GM12878 (cell line): ENCODE data around the gene COL28A1. TPM values are rescaled to one million over a fixed set of nuclear protein-coding genes. Genes with fewer than 3 reads are reported as not detected.

ENCODE experiments used
- ATAC-seq: fragments of 200-7000 bp; cut with Tn5 transposase; 3 replicates; pipeline ENCODE4 v1.9.1; 2020; ENCODE audit warnings: mild to moderate bottlenecking, moderate library complexity
- BruUV-seq: library from RNA; stranded (reverse); fragments of 400-500 nt; replicated peaks from 2 replicates; lab custom pipeline; 2021; lab: Mats Ljungman, UMichigan
- CTCF ChIA-PET: fragments of 300-600 bp; sonication (Branson Sonifier 250); formaldehyde crosslinking; extraction: SDS; loops from one replicate; lab custom pipeline; 2021; ENCODE audit warnings: inconsistent platforms; lab: Yijun Ruan, JAX
- POLR2A ChIA-PET: fragments of 350-600 bp; formaldehyde crosslinking; extraction: SDS; loops from one replicate; lab custom pipeline; 2021; ENCODE audit warnings: inconsistent platforms; lab: Charles Lee
- RAD21 ChIA-PET: fragments of 300-600 bp; sonication (Branson Sonifier 250); formaldehyde crosslinking; loops from one replicate; lab custom pipeline; 2023; ENCODE audit warnings: antibody characterized with exemption; ENCODE audit not compliant: unreplicated experiment; lab: Charles Lee
- SMC1A ChIA-PET: fragments of 300-600 bp; sonication (Branson Sonifier 250); formaldehyde crosslinking; loops from one replicate; lab custom pipeline; 2023; ENCODE audit not compliant: unreplicated experiment, uncharacterized antibody; lab: Charles Lee
- DNase-seq: peaks from one replicate; pipeline ENCODE4 v3.0.0-alpha.2; 2011; ENCODE audit warnings: low read depth, low spot score
- FAIRE-seq: peaks from 3 replicates; lab custom pipeline; 2011; peaks lifted over from hg19 to GRCh38; lab: Jason Lieb, UNC
- H2AFZ ChIP-seq: 2 replicates; pipeline ENCODE4 v1.6.0; 2011; ENCODE audit warnings: low read depth, low read length, control low read depth; ENCODE audit not compliant: control insufficient read depth
- H3K27ac ChIP-seq: 2 replicates; pipeline ENCODE4 v1.5.1; 2011; ENCODE audit warnings: control low read depth; ENCODE audit not compliant: control insufficient read depth, insufficient read depth
- H3K27me3 ChIP-seq, 2 experiments: replicated peaks in 1 of 2; 2 replicates each; pipeline versions ENCODE4 v1.6.0 to v1.6.1; 2011; ENCODE audit warnings: low read length in 1 of 2; ENCODE audit not compliant: control insufficient read depth in 2 of 2, insufficient read depth in 2 of 2
- H3K36me3 ChIP-seq, 2 experiments: 2 replicates each; pipeline ENCODE4 v1.5.1; 2011; ENCODE audit warnings: low read length in 1 of 2; ENCODE audit not compliant: control insufficient read depth in 2 of 2, insufficient read depth in 2 of 2
- H3K4me1 ChIP-seq: 2 replicates; pipeline ENCODE4 v1.6.1; 2011; ENCODE audit warnings: mild to moderate bottlenecking, low read length, moderate library complexity, mixed read lengths; ENCODE audit not compliant: control insufficient read depth, insufficient read depth
- H3K4me2 ChIP-seq: 2 replicates; pipeline ENCODE4 v1.6.0; 2011; ENCODE audit warnings: control low read depth; ENCODE audit not compliant: control insufficient read depth, insufficient read depth
- H3K4me3 ChIP-seq: fragments of 200-600 bp; sonication (generic); 2 replicates; pipeline ENCODE4 v1.5.1; 2016
- H3K79me2 ChIP-seq: 2 replicates; pipeline ENCODE4 v1.6.0; 2011; ENCODE audit warnings: low read length; ENCODE audit not compliant: control insufficient read depth, insufficient read depth
- H3K9ac ChIP-seq: 2 replicates; pipeline ENCODE4 v1.8.0; 2011; ENCODE audit warnings: low read length, control low read depth, mixed read lengths; ENCODE audit not compliant: control insufficient read depth, insufficient read depth
- H3K9me3 ChIP-seq: replicated peaks from 3 replicates; pipeline ENCODE4 v1.5.1; 2011; ENCODE audit warnings: mild to moderate bottlenecking, low read length; ENCODE audit not compliant: control insufficient read depth, insufficient read depth
- H4K20me1 ChIP-seq: 2 replicates; pipeline ENCODE4 v1.6.0; 2011; ENCODE audit not compliant: control insufficient read depth, insufficient read depth
- BCL3 ChIP-seq: IDR thresholded peaks from 2 replicates; pipeline ENCODE4 v1.6.1; 2011; ENCODE audit warnings: borderline replicate concordance, low read depth, mild to moderate bottlenecking, moderate library complexity, low read length; ENCODE audit not compliant: insufficient read depth, poor library complexity, severe bottlenecking
- CBX5 ChIP-seq: sonication (generic); IDR thresholded peaks from 2 replicates; pipeline ENCODE4 v1.6.1; 2016; ENCODE audit warnings: low read depth, moderate library complexity, mild to moderate bottlenecking, inconsistent platforms
- ELK1 ChIP-seq: IDR thresholded peaks from 2 replicates; pipeline ENCODE4 v1.6.1; 2012; ENCODE audit warnings: low read depth, low read length, improper control_type of control experiment
- HDGF ChIP-seq: fragments of 450-650 bp; IDR thresholded peaks from 2 replicates; pipeline ENCODE4 v1.6.1; 2016; ENCODE audit warnings: antibody characterized with exemption
- IKZF2 ChIP-seq, 2 experiments: fragments of 450-650 bp; IDR thresholded peaks; 2 replicates each; pipeline ENCODE4 v1.6.1; 2017; ENCODE audit warnings: mild to moderate bottlenecking in 2 of 2, moderate library complexity in 2 of 2
- IRF3 ChIP-seq: fragments of 450-650 bp; IDR thresholded peaks from 2 replicates; pipeline ENCODE4 v1.6.1; 2014; ENCODE audit warnings: mild to moderate bottlenecking
- IRF4 ChIP-seq: IDR thresholded peaks from 2 replicates; pipeline ENCODE4 v1.6.1; 2011; ENCODE audit warnings: low read depth, low read length
- JUNB ChIP-seq: IDR thresholded peaks from 2 replicates; pipeline ENCODE4 v1.6.1; 2016; ENCODE audit warnings: antibody characterized with exemption, mild to moderate bottlenecking
- NFIC ChIP-seq: IDR thresholded peaks from 2 replicates; pipeline ENCODE4 v1.6.1; 2012; ENCODE audit warnings: low read depth, mild to moderate bottlenecking, inconsistent platforms, low read length, moderate library complexity
- NFYA ChIP-seq: IDR thresholded peaks from 2 replicates; pipeline ENCODE4 v1.6.1; 2011; ENCODE audit warnings: low read depth, mild to moderate bottlenecking, low read length, improper control_type of control experiment, borderline replicate concordance
- NR2C2 ChIP-seq: IDR thresholded peaks from 2 replicates; pipeline ENCODE4 v1.6.1; 2011; ENCODE audit warnings: borderline replicate concordance, low read depth; ENCODE audit not compliant: control insufficient read depth, insufficient read length
- POLR2AphosphoS5 ChIP-seq: IDR thresholded peaks from 2 replicates; pipeline ENCODE4 v1.6.1; 2011; ENCODE audit warnings: mild to moderate bottlenecking, low read length, inconsistent platforms
- RAD51 ChIP-seq: fragments of 450-650 bp; IDR thresholded peaks from 2 replicates; pipeline ENCODE4 v1.6.1; 2016; ENCODE audit warnings: moderate library complexity, mild to moderate bottlenecking, inconsistent platforms
- RCOR1 ChIP-seq: conservative IDR thresholded peaks from 2 replicates; pipeline ENCODE4 v1.6.1; 2012; ENCODE audit warnings: low read depth, low read length, improper control_type of control experiment
- RFX5 ChIP-seq: IDR thresholded peaks from 2 replicates; pipeline ENCODE4 v1.6.1; 2011; ENCODE audit warnings: low read depth, low read length, improper control_type of control experiment
- SUZ12 ChIP-seq: fragments of 200-600 bp; sonication (generic); IDR thresholded peaks from one replicate; pipeline ENCODE4 v1.6.1; 2018; ENCODE audit warnings: antibody characterized with exemption, mild to moderate bottlenecking; ENCODE audit not compliant: unreplicated experiment
- YBX1 ChIP-seq: fragments of 450-650 bp; IDR thresholded peaks from 2 replicates; pipeline ENCODE4 v1.6.1; 2016; ENCODE audit warnings: antibody characterized with exemption
- YY1 ChIP-seq: IDR thresholded peaks from 2 replicates; pipeline ENCODE4 v1.6.1; 2011; ENCODE audit warnings: low read depth, mild to moderate bottlenecking, low read length
- ZBED1 ChIP-seq: IDR thresholded peaks from 2 replicates; pipeline ENCODE4 v1.6.1; 2016; ENCODE audit warnings: borderline replicate concordance
- WGBS: methylation state at CpG from one replicate; pipeline ENCODE4 v1.1.6; 2016; ENCODE audit warnings: low lambda C conversion rate; ENCODE audit not compliant: insufficient replicate concordance, insufficient coverage; ENCODE audit errors: missing lambda C conversion rate; 5-methylcytosine and 5-hydroxymethylcytosine counted together
- in situ Hi-C: fragments of 300-500 bp; cut with MboI; formaldehyde crosslinking; loops from 9 replicates; pipeline ENCODE4 v1.14.3; 2018; ENCODE audit warnings: mixed read lengths
- intact Hi-C: fragments of 100-400 bp; cut with micrococcal nuclease; formaldehyde crosslinking; loops from one replicate; pipeline ENCODE4 v1.14.2; 2022; ENCODE audit not compliant: unreplicated experiment
- polyA plus RNA-seq, 11 experiments: library from polyadenylated mRNA; depleted of rRNA in 4 of 11; unstranded in 6 of 11; stranded (reverse) in 5 of 11; fragments of >200 nt; fragmentation: Nextera tagmentation in 4 of 11; fragmentation: Illumina TruSeq in 1 of 11; extraction: Ambion mirVana in 4 of 11; extraction: Trizol in 1 of 11; gene quantifications; 1 replicate in 1 of 11; 2 replicates in 10 of 11; pipeline versions ENCODE4 v1.2.1 to v1.2.3, GENCODE V29; 2011 to 2016; ENCODE audit warnings: inconsistent platforms in 2 of 11, missing spikeins in 2 of 11, low read depth in 1 of 11
- total RNA-seq, 4 experiments: library from RNA; depleted of rRNA in 3 of 4; stranded (reverse); fragments of >200 nt in 3 of 4; fragmentation: Illumina TruSeq in 1 of 4; extraction: Trizol in 1 of 4; gene quantifications; 2 replicates each; pipeline versions ENCODE4 v1.2.1 to v1.2.3, GENCODE V29; 2013 to 2021

The COL28A1 gene
- total and polyA plus RNA-seq, 10 of the 15 experiments (the other 5 are each of a cell fraction or from before 2014, with no cell fraction given) = 0.05 to 0.22 TPM; not detected in 8

GRCh38 chr7:7566651-7567611, 31.3 kb upstream of the COL28A1 start, which contains the start of gene MIOS:
Gene MIOS (plus strand): TSS chr7:7566884. CDS start chr7:7572476, 5,592 bp downstream.
- no peaks in the 10 kb centered on the region for H3K36me3 ChIP-seq
- peak within 1 kb of the TSS; percentile 99 for H3K27ac ChIP-seq
- peaks cover 9% of the 10 kb centered on the region for H3K4me1 ChIP-seq
- DNase-seq (no peak), ATAC-seq (peak; percentile 74), FAIRE-seq (no peak)
- SMC1A ChIA-PET = interaction anchor here (0.8 to 1.9 kb wide), 5 partner anchors 11 to 142 kb away, joined by 3 to 6 read pairs (median 3); no protein-coding TSS in a partner anchor
- H4K20me1 ChIP-seq = no peaks in the 10 kb centered on the region
- WGBS = under 1% methylated on average over 67 of the region's 96 CpGs
- intact Hi-C loops = loop anchor here (5.0 kb wide), 4 partner anchors 250 to 550 kb away; partner anchors contain the start of gene GLCCI1
- H3K9me3 ChIP-seq = no peaks in the 10 kb centered on the region
- RAD21 ChIA-PET = interaction anchor here (2.4 to 2.8 kb wide), 2 partner anchors 74 to 384 kb away, joined by 12 to 22 read pairs; partner anchors contain the start of genes C1GALT1 and UMAD1
- H3K4me3 ChIP-seq = peak within 1 kb of the TSS; percentile 89
- CTCF ChIA-PET = interaction anchor here (0.6 to 1.4 kb wide), 2 partner anchors 111 to 385 kb away, joined by 3 read pairs; no protein-coding TSS in a partner anchor
- peak within 1 kb of the TSS; percentile 85 for H3K4me2 ChIP-seq
- POLR2A ChIA-PET = interaction anchor here (1.4 to 2.7 kb wide), 2 partner anchors 73 to 559 kb away, joined by 3 to 15 read pairs; partner anchors contain the start of gene UMAD1
- no TSS peak for BruUV-seq
- in situ Hi-C loops = no loop called here
- no peaks in the 10 kb centered on the region for H3K27me3 ChIP-seq
- peak within 1 kb of the TSS; percentile 93 for H3K9ac ChIP-seq
- peak within 1 kb of the TSS; percentile 94 for H2AFZ ChIP-seq
- peaks cover 51% of the 10 kb centered on the region for H3K79me2 ChIP-seq
- TF ChIP-seq NFIC (no peak), JUNB (no peak), YY1 (peak; percentile 96), ELK1 (no peak), RCOR1 (no peak), NR2C2 (no peak), NFYA (no peak), ZBED1 (no peak), BCL3 (no peak), CBX5 (no peak; the same call in 1 of the 2 replicates), RAD51 (no peak), IKZF2 (IDR thresholded peaks at IDR 0.05) (no peak), HDGF (no peak), RFX5 (no peak), SUZ12 (no peak), POLR2AphosphoS5 (peak; percentile 79), IRF4 (no peak), YBX1 (no peak), IRF3 (no peak)
